Measurements from ENCODE around the gene LRRC41. TPM values are rescaled to one million over a fixed set of nuclear protein-coding genes. Genes with fewer than 3 reads are reported as not detected.

The LRRC41 gene, protein sequence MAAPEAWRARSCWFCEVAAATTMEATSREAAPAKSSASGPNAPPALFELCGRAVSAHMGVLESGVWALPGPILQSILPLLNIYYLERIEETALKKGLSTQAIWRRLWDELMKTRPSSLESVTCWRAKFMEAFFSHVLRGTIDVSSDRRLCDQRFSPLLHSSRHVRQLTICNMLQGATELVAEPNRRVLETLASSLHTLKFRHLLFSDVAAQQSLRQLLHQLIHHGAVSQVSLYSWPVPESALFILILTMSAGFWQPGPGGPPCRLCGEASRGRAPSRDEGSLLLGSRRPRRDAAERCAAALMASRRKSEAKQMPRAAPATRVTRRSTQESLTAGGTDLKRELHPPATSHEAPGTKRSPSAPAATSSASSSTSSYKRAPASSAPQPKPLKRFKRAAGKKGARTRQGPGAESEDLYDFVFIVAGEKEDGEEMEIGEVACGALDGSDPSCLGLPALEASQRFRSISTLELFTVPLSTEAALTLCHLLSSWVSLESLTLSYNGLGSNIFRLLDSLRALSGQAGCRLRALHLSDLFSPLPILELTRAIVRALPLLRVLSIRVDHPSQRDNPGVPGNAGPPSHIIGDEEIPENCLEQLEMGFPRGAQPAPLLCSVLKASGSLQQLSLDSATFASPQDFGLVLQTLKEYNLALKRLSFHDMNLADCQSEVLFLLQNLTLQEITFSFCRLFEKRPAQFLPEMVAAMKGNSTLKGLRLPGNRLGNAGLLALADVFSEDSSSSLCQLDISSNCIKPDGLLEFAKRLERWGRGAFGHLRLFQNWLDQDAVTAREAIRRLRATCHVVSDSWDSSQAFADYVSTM
- total RNA-seq = 63.2 TPM

DNA sequence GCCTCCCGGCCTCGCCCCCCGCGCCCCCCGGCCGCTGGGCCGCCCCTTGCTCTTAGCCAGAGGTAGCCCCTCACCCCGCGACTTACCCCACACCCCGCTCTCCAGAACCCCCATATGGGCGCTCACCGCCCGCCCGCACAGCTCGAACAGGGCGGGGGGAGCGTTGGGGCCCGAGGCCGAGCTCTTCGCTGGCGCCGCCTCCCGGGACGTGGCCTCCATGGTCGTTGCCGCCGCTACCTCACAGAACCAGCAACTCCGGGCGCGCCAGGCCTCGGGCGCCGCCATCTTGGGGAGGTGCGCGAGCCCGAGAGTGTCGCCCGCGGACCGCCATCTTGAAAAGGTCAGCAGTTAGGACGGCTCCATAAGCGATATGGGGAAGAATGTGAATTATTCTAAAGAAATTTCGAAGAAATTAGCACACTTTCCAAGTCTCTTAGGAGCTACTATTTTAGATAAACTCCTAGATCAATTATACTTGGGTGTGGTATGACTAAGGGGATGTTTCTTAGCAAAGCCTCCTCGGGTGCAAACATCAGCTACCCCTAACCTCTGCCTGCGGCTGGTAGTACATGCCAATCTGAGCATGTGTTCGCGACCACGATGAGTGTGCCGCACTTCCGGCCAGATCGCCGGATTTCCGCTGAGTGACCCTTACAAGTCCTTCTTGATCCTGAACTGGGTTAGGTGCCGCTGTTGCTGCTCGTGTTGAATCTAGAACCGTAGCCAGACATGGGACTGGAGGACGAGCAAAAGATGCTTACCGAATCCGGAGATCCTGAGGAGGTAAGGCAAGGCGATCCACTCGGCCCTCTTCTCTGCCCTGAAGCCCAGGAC is at the start of gene LRRC41, which contains the start of gene UQCRH:
TSS of gene LRRC41 (minus strand) at position 579 of the 834 bp plus-strand sequence. CDS start at position 285, 294 bp downstream.
TSS of gene UQCRH (plus strand) at position 661 of the 834 bp plus-strand sequence. CDS start at position 730, 69 bp downstream.

GRCh38 chr1:46340404-46341221 is 37.2 kb upstream of the LRRC41 start, which contains the start of gene NSUN4:
NSUN4 (plus strand) TSS chr1:46340807; CDS start chr1:46340827, 20 bp downstream.

DNA sequence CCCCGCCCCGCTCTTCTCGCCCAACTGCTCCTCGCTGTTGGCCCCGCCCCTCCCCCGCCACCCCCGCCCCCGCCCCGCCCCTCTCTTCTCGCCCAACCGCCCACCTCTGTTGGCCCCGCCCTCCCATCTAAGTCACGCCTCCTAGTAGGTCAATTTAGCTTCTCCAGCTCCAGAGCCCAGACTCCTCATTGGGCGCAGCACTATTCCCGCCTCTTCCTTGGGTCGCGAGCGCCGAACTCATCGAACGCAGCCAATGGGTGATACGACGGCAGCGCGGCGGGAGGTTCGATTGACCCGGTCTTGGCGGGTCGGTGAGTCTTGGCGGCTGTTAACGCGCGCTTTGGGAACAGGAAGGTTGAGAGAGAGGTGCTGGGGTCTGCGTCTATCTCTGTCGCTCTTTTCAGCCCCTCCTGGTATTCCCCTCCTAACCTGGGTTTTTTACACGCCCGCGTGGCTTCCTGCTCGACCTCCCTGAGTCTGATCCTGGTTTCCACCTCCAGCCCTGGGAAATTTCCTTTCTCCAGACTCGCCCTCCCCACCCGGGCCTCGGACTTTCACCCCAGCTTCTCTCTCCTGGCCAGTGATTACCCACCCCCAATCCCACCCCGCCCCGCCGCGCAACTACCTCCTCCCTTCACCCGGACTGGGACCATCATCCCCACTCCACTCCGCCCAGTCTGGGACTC is 55.8 kb downstream of the LRRC41 start, which contains the start of gene RAD54L:
TSS of gene RAD54L (plus strand) at position 328 of the 686 bp plus-strand sequence. CDS start 643 bp downstream, outside the sequence.

Other genes with a start within 250 kb of the LRRC41 start
- gene PIK3R3, start 171.0 kb downstream of the LRRC41 start, total RNA-seq = 32.6 TPM
- gene TSPAN1, start 128.5 kb downstream of the LRRC41 start, total RNA-seq = not detected
- not detected for gene P3R3URF, start 127.1 kb downstream of the LRRC41 start, total RNA-seq
- 53.5 TPM for gene POMGNT1, start 105.2 kb downstream of the LRRC41 start, total RNA-seq
- gene LURAP1, start 100.3 kb downstream of the LRRC41 start, total RNA-seq = 4.7 TPM
- 1.9 TPM for gene RAD54L, start 55.9 kb downstream of the LRRC41 start, total RNA-seq
- gene UQCRH, start 82 bp upstream of the LRRC41 start, total RNA-seq = 177 TPM
- 18.2 TPM for gene NSUN4, start 37.2 kb upstream of the LRRC41 start, total RNA-seq
- 36.0 TPM for gene FAAH, start 90.7 kb upstream of the LRRC41 start, total RNA-seq
- gene DMBX1, start 186.2 kb upstream of the LRRC41 start, total RNA-seq = not detected
- not detected for gene KNCN, start 248.0 kb upstream of the LRRC41 start, total RNA-seq